ENCODE data around the gene PPP2R5C. TPM values are rescaled to one million over a fixed set of nuclear protein-coding genes. Genes with fewer than 3 reads are reported as not detected.

The PPP2R5C gene
- total and polyA plus RNA-seq, 2 donors (not counting 3 experiments of a cell fraction or from before 2014, with no cell fraction given), result 42.6 to 83.6 TPM

DNA sequence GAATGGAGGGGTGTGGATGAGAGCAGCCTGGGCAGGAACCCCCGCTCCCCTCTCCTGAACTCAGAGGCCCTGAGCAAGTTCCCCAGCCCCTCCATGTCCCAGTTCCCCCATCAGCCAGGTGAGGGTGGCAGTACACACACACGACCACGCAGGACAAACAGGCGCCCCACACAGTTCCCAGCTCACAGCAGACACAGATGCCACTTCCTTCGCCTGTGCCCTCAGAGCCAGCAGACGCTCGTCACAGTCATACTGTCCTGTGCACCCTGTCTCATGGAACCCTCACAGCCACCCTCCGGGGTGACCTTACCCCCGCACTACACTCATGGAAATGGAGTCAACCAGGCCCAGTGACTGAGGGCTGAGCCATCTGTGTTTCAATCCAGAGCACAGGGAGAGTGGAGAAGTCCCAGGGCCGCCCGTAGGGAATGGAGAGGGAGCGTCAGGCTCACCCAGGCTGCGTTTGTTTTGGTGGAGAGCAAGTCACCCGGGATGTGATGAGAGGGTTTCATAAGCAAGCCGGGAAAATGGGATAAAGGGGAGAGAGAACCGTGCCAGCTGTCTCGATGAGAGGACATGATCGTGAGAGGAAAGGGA lies 155.4 kb downstream of the PPP2R5C start:
- TF ChIP-seq EZH2 (IDR thresholded peaks at IDR 0.05; ENCODE audit: borderline replicate concordance, low read depth, low read length, severe bottlenecking) (no peak), POLR2AphosphoS5 (IDR thresholded peaks at IDR 0.05; ENCODE audit: insufficient read depth, low read depth, low read length) (no peak), GATA2 (IDR thresholded peaks at IDR 0.05; ENCODE audit: insufficient read depth, insufficient read length, low read depth, low read length) (no peak), POLR2A (IDR thresholded peaks at IDR 0.05; ENCODE audit: low read depth, low read length) (no peak), FOS (IDR thresholded peaks at IDR 0.05; ENCODE audit: borderline replicate concordance, insufficient read depth, low read length) (no peak), MYC (IDR thresholded peaks at IDR 0.05; ENCODE audit: low read depth, low read length) (no peak), JUN (IDR thresholded peaks at IDR 0.05; ENCODE audit: borderline replicate concordance, insufficient read depth, insufficient read length, low read depth) (no peak)
- TF ChIP-seq, protein P1, sequence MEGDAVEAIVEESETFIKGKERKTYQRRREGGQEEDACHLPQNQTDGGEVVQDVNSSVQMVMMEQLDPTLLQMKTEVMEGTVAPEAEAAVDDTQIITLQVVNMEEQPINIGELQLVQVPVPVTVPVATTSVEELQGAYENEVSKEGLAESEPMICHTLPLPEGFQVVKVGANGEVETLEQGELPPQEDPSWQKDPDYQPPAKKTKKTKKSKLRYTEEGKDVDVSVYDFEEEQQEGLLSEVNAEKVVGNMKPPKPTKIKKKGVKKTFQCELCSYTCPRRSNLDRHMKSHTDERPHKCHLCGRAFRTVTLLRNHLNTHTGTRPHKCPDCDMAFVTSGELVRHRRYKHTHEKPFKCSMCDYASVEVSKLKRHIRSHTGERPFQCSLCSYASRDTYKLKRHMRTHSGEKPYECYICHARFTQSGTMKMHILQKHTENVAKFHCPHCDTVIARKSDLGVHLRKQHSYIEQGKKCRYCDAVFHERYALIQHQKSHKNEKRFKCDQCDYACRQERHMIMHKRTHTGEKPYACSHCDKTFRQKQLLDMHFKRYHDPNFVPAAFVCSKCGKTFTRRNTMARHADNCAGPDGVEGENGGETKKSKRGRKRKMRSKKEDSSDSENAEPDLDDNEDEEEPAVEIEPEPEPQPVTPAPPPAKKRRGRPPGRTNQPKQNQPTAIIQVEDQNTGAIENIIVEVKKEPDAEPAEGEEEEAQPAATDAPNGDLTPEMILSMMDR (IDR thresholded peaks at IDR 0.05; ENCODE audit: extremely low read depth in 1 of 2, insufficient read depth in 1 of 2, low read depth in 1 of 2, low read length in 2 of 2), result no peak
- TF ChIP-seq, protein P2, sequence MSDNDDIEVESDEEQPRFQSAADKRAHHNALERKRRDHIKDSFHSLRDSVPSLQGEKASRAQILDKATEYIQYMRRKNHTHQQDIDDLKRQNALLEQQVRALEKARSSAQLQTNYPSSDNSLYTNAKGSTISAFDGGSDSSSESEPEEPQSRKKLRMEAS (IDR thresholded peaks at IDR 0.05; ENCODE audit: insufficient read depth, insufficient read length), result no peak
- DNase-seq (ENCODE audit: low read depth, low spot score), result no peak
- no TSS peak for BruUV-seq (replicated peaks)
- POLR2A ChIA-PET, result no interaction called here
- no peak overlapping the region for H3K4me3 ChIP-seq (replicated peaks in 1 of 3; ENCODE audit: insufficient read depth in 1 of 3, low read depth in 1 of 3, low read length in 3 of 3)
- no peaks in the 10 kb centered on the region for H3K27me3 ChIP-seq (ENCODE audit: control insufficient read depth in 2 of 2, insufficient read depth in 2 of 2, low read length in 2 of 2)
- no peak overlapping the region for H3K9ac ChIP-seq (replicated peaks; ENCODE audit: extremely low read depth, insufficient read depth, low read length)
- no peaks in the 10 kb centered on the region for H3K4me1 ChIP-seq (ENCODE audit: control insufficient read depth, extremely low read depth, insufficient read depth, low read length)
- dilution Hi-C loops (cut with MboI; ENCODE audit: extremely low pct_ligation_motif_present, low sequenced_read_pairs), result no loop called here
- intact Hi-C loops (cut with micrococcal nuclease), result no loop called here
- no peaks in the 10 kb centered on the region for H3K9me1 ChIP-seq (replicated peaks; ENCODE audit: control insufficient read depth, extremely low read depth, insufficient read depth, low read length)
- H4K20me1 ChIP-seq (replicated peaks; ENCODE audit: control insufficient read depth, extremely low read depth, insufficient read depth, low read length), result no peaks in the 10 kb centered on the region
- H3K27ac ChIP-seq (ENCODE audit: insufficient read depth, low read depth, low read length), result no peak overlapping the region
- no peaks in the 10 kb centered on the region for H3K79me2 ChIP-seq (ENCODE audit: control insufficient read depth, insufficient read depth, low read length)
- peaks cover 5% of the 10 kb centered on the region in 2 experiments for H3K36me3 ChIP-seq (ENCODE audit: control insufficient read depth in 2 of 2, extremely low read depth in 1 of 2, insufficient read depth in 2 of 2, low read length in 2 of 2)
- no peak for FAIRE-seq
- CTCF ChIA-PET, result no interaction called here
- H3K9me3 ChIP-seq (replicated peaks; ENCODE audit: control insufficient read depth, insufficient read depth, low read length), result no peaks in the 10 kb centered on the region
- no peak overlapping the region for H2AFZ ChIP-seq (ENCODE audit: low read depth, low read length)
- no peak overlapping the region for H3K4me2 ChIP-seq (ENCODE audit: insufficient read depth, low read length)
